SK-N-SH (cell line): ENCODE results near the gene MPIG6B. TPM values are rescaled to one million over a fixed set of nuclear protein-coding genes. Genes with fewer than 3 reads are reported as not detected.

Experiments used
- CTCF ChIA-PET: fragments of 300-600, 350-600 bp; formaldehyde crosslinking; extraction: SDS; loops from one replicate; lab custom pipeline; 2021; lab: Yijun Ruan, JAX
- POLR2A ChIA-PET: fragments of 350-600 bp; sonication (Branson Sonifier 250); formaldehyde crosslinking; extraction: SDS; loops from one replicate; lab custom pipeline; 2020; ENCODE audit warnings: antibody characterized with exemption, inconsistent platforms; lab: Yijun Ruan, JAX
- DNase-seq: peaks from one replicate; pipeline ENCODE4 v3.0.0; 2012
- H2AFZ ChIP-seq: fragments of 200-600 bp; sonication (generic); 2 replicates; pipeline ENCODE4 v1.8.1; 2016; ENCODE audit warnings: antibody characterized with exemption, mild to moderate bottlenecking, low read depth
- H3F3A ChIP-seq: fragments of 200-600 bp; sonication (generic); replicated peaks from 2 replicates; pipeline ENCODE3; 2016; ENCODE audit warnings: antibody characterized with exemption, mild to moderate bottlenecking; ENCODE audit not compliant: insufficient read depth
- H3K27ac ChIP-seq, 2 experiments: fragments of 200-500 bp in 1 of 2; fragments of 200-600 bp in 1 of 2; sonication (Bioruptor generic) in 1 of 2; sonication (generic), shearing (Covaris generic) in 1 of 2; 2 replicates each; pipeline versions ENCODE4 v1.5.1 to v1.6.1; 2014 to 2016; ENCODE audit warnings: low read depth in 2 of 2, inconsistent platforms in 1 of 2, low read length in 1 of 2, mild to moderate bottlenecking in 1 of 2, mixed read lengths in 1 of 2
- H3K27me3 ChIP-seq: fragments of 200-600 bp; sonication (generic), shearing (Covaris generic); 2 replicates; pipeline ENCODE4 v1.6.1; 2016; ENCODE audit warnings: mixed run types; ENCODE audit not compliant: insufficient read depth
- H3K36me3 ChIP-seq, 2 experiments: fragments of 200-500 bp in 1 of 2; fragments of 200-600 bp in 1 of 2; sonication (Bioruptor generic) in 1 of 2; sonication (generic) in 1 of 2; replicated peaks in 1 of 2; 2 replicates each; pipeline versions ENCODE3 to v1.5.1; 2014 to 2016; ENCODE audit warnings: low read length in 1 of 2, mild to moderate bottlenecking in 1 of 2; ENCODE audit not compliant: insufficient read depth in 2 of 2, control insufficient read depth in 1 of 2
- H3K4me1 ChIP-seq, 2 experiments: fragments of 200-500 bp in 1 of 2; fragments of 200-600 bp in 1 of 2; sonication (Bioruptor generic) in 1 of 2; sonication (generic), shearing (Covaris generic) in 1 of 2; 2 replicates each; pipeline versions ENCODE4 v1.5.1 to v1.6.1; 2014 to 2016; ENCODE audit warnings: low read depth in 1 of 2, low read length in 1 of 2, mixed run types in 1 of 2; ENCODE audit not compliant: insufficient read depth in 2 of 2, control insufficient read depth in 1 of 2
- H3K4me2 ChIP-seq: fragments of 200-600 bp; sonication (generic), shearing (Covaris generic); 2 replicates; pipeline ENCODE4 v1.6.1; 2017; ENCODE audit warnings: mixed run types
- H3K4me3 ChIP-seq, 2 experiments: fragments of 200-500 bp in 1 of 2; fragments of 200-600 bp in 1 of 2; sonication (Bioruptor generic) in 1 of 2; sonication (generic), shearing (Covaris generic) in 1 of 2; 2 replicates each; pipeline versions ENCODE4 v1.5.1 to v1.8.1; 2014 to 2016; ENCODE audit warnings: low read depth in 2 of 2, inconsistent platforms in 1 of 2, low read length in 1 of 2, mild to moderate bottlenecking in 1 of 2, mixed read lengths in 1 of 2, moderate library complexity in 1 of 2
- H3K79me2 ChIP-seq: fragments of 200-600 bp; sonication (generic); 2 replicates; pipeline ENCODE4 v1.8.1; 2017; ENCODE audit warnings: mild to moderate bottlenecking; ENCODE audit not compliant: insufficient read depth
- H3K9ac ChIP-seq: fragments of 200-600 bp; sonication (generic); 2 replicates; pipeline ENCODE4 v1.6.1; 2017; ENCODE audit warnings: mixed run types
- H3K9me2 ChIP-seq: fragments of 200-600 bp; sonication (generic); 2 replicates; pipeline ENCODE4 v1.6.1; 2017; ENCODE audit warnings: mixed run types
- H3K9me3 ChIP-seq: fragments of 200-600 bp; sonication (generic); 2 replicates; pipeline ENCODE4 v1.6.1; 2017; ENCODE audit warnings: mixed run types, mild to moderate bottlenecking, moderate library complexity
- H4K20me1 ChIP-seq: fragments of 200-600 bp; sonication (generic); 2 replicates; pipeline ENCODE4 v1.6.1; 2017; ENCODE audit warnings: mild to moderate bottlenecking, mixed run types; ENCODE audit not compliant: insufficient read depth
- CHD2 ChIP-seq: fragments of 150-350 bp; IDR thresholded peaks from 2 replicates; pipeline ENCODE4 v1.6.1; 2018; ENCODE audit warnings: low read length; ENCODE audit not compliant: partially characterized antibody
- CTCF ChIP-seq: fragments of 200-600 bp; sonication (generic); IDR thresholded peaks from 2 replicates; pipeline ENCODE4 v1.6.1; 2017; ENCODE audit warnings: antibody characterized with exemption, mild to moderate bottlenecking, moderate library complexity
- ELF1 ChIP-seq: IDR thresholded peaks from 2 replicates; pipeline ENCODE4 v1.4.0; 2012
- FOXM1 ChIP-seq: IDR thresholded peaks from 2 replicates; pipeline ENCODE4 v1.4.0; 2012; ENCODE audit warnings: low read depth, mild to moderate bottlenecking
- GATA2 ChIP-seq: sonication (generic); formaldehyde crosslinking; IDR thresholded peaks from 2 replicates; pipeline ENCODE4 v1.5.0; 2020; ENCODE audit warnings: mild to moderate bottlenecking, missing genetic modification reagents
- IRF3 ChIP-seq: fragments of 150-350 bp; IDR thresholded peaks from 2 replicates; pipeline ENCODE4 v1.6.1; 2016; ENCODE audit warnings: mild to moderate bottlenecking, low read depth, low read length
- JUND ChIP-seq: IDR thresholded peaks from 2 replicates; pipeline ENCODE4 v1.4.0; 2012
- MAX ChIP-seq: IDR thresholded peaks from 2 replicates; pipeline ENCODE4 v1.4.0; 2012; ENCODE audit warnings: low read depth
- MEF2A ChIP-seq: IDR thresholded peaks from 2 replicates; pipeline ENCODE4 v1.4.0; 2012; ENCODE audit warnings: low read depth, borderline replicate concordance
- MXI1 ChIP-seq: IDR thresholded peaks from 2 replicates; pipeline ENCODE4 v1.6.1; 2012; ENCODE audit warnings: mild to moderate bottlenecking, low read depth, low read length, improper control_type of control experiment
- RAD21 ChIP-seq: IDR thresholded peaks from 2 replicates; pipeline ENCODE4 v1.6.1; 2012; ENCODE audit warnings: mild to moderate bottlenecking, low read length
- REST ChIP-seq: IDR thresholded peaks from 2 replicates; pipeline ENCODE4 v1.6.1; 2012; ENCODE audit warnings: mild to moderate bottlenecking, low read depth, low read length, moderate library complexity
- SMC3 ChIP-seq: IDR thresholded peaks from 2 replicates; pipeline ENCODE4 v1.6.1; 2012; ENCODE audit warnings: low read depth, low read length, improper control_type of control experiment
- TCF12 ChIP-seq: IDR thresholded peaks from 2 replicates; pipeline ENCODE4 v1.4.0; 2012
- USF2 ChIP-seq: fragments of 150-350 bp; IDR thresholded peaks from 2 replicates; pipeline ENCODE4 v1.6.1; 2017; ENCODE audit warnings: antibody characterized with exemption, low read length, low read depth, borderline replicate concordance
- WGBS: methylation state at CpG from one replicate; pipeline ENCODE4 v1.1.6; 2017; ENCODE audit warnings: low lambda C conversion rate; 5-methylcytosine and 5-hydroxymethylcytosine counted together
- polyA plus RNA-seq, 3 experiments: library from polyadenylated mRNA; depleted of rRNA; stranded (reverse); fragments of >200 nt; gene quantifications; 2 replicates each; pipeline ENCODE4 v1.2.3, GENCODE V29; 2012

Gene MPIG6B
- polyA plus RNA-seq, 1 of the 3 experiments (the other 2 are of a cell fraction): not detected

- no peak for TF ChIP-seq USF2
- no peak for TF ChIP-seq IRF3
- TF ChIP-seq TCF12: no peak
- no peak for TF ChIP-seq ELF1
- no peak for TF ChIP-seq GATA2 (CRISPR knock-in tag)
- TF ChIP-seq CHD2: no peak
- no peak for TF ChIP-seq MAX
- TF ChIP-seq REST: no peak
- TF ChIP-seq MXI1: no peak
- TF ChIP-seq JUND: no peak
- TF ChIP-seq, all 33 proteins: peak for 0
Measured at GRCh38 chr6:31768363-31769257, 45.4 kb downstream of the MPIG6B start (continued).

GRCh38 chr6:31769684-31770371, 46.7 kb downstream of the MPIG6B start:
- Histone ChIP-seq H3K4me1 (peaks cover 0 to 8% of the 10 kb centered on the region in 2 experiments; a peak in 1 of 4 replicates), H3K9me2 (no peaks in the 10 kb centered on the region), H3K9ac (no peak overlapping the region), H3K79me2 (no peaks in the 10 kb centered on the region), H3K36me3 (no peaks in the 10 kb centered on the region), H3K27ac (no peak overlapping the region), H3F3A (peaks cover 2% of the 10 kb centered on the region), H4K20me1 (no peaks in the 10 kb centered on the region), H3K9me3 (no peaks in the 10 kb centered on the region), H2AFZ (no peak overlapping the region), H3K4me2 (no peak overlapping the region), H3K4me3 (no peak overlapping the region), H3K27me3 (no peaks in the 10 kb centered on the region)
- TF ChIP-seq CTCF (peak; percentile 66), TCF12 (no peak), MEF2A (no peak), SMC3 (peak; percentile 36), MAX (no peak), RAD21 (peak; percentile 20; the same call in 1 of the 2 replicates), FOXM1 (no peak)
- WGBS: 50% methylated on average over 8 of the region's 12 CpGs
- CTCF ChIA-PET: interaction anchor here (0.7 to 3.3 kb wide), 17 partner anchors 8 to 1377 kb away, joined by 3 to 16 read pairs (median 4); partner anchors contain the start of genes DDAH2, LY6G5C and MSH5
- POLR2A ChIA-PET: no interaction called here
- DNase-seq: peak; percentile 72
